CD4-positive, alpha-beta T cell treated with Interleukin-4 for 4 hours (primary cell): ENCODE measurements around the gene LRRFIP2.
"Not testable (repeated sequence)": the region's sequence is repeated elsewhere in the genome, so short reads cannot be mapped to it uniquely, and the experiment has no call there.

ENCODE experiments used
- DNase-seq: peaks from one replicate; pipeline ENCODE4 v3.0.0-alpha.2; 2020

The LRRFIP2 gene, protein sequence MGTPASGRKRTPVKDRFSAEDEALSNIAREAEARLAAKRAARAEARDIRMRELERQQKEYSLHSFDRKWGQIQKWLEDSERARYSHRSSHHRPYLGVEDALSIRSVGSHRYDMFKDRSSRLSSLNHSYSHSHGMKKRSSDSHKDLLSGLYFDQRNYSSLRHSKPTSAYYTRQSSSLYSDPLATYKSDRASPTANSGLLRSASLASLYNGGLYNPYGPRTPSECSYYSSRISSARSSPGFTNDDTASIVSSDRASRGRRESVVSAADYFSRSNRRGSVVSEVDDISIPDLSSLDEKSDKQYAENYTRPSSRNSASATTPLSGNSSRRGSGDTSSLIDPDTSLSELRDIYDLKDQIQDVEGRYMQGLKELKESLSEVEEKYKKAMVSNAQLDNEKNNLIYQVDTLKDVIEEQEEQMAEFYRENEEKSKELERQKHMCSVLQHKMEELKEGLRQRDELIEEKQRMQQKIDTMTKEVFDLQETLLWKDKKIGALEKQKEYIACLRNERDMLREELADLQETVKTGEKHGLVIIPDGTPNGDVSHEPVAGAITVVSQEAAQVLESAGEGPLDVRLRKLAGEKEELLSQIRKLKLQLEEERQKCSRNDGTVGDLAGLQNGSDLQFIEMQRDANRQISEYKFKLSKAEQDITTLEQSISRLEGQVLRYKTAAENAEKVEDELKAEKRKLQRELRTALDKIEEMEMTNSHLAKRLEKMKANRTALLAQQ

DNA sequence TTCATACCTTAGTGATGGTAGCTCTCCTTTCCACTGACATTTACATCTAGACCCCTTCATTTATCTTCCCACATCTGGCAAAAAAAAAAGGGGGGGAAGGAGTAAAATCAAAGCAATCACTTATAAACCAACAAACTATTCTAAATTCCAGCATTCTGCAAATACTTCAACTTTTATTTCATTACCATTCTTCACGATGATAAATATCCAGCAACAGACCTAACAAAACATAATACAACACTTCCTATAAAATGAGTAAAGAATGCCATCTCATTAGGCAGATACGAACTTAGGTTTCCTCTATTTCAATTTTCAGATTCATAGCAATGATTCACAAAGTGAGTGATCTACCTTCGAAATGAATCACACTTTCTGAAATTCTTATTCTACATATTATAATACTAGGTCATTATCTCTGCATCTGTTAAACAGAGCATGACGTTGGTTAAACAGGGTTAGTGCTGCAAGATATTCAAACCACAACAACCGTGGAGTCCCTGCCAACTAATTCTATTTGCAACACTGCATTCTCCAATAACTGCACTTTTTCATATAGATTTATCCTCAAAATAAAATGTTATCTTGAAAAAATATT lies at the start of gene LRRFIP2:
LRRFIP2 (minus strand) TSS at position 51 of the 595 bp plus-strand sequence. CDS start 25,599 bp downstream, outside the sequence.
- DNase-seq = peak; percentile 70

GRCh38 chr3:37223576-37223975 lies 49.2 kb upstream of the LRRFIP2 start:
- DNase-seq = no peak

DNA sequence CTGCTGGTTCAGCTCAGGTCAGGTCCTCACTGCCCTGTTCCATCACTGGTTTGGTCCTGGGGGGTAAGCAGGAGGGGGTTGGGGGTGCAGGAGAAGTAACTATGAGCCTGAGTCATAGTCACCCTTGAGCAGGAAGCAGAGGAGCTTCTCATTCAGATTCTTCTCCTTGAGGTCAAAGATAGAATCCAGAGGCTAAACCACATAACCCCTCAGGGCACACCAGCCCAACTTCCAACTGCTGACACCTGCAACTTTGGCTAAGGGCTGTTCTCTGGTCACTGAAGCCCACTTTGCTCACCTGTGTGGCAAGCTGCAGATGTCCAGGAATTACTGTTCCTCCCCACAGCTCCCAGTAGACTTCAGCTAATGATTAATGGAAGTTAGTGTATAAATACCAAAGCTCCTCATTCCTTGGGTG lies 48.8 kb upstream of the LRRFIP2 start:
- no peak for DNase-seq

- not testable (repeated sequence) for DNase-seq
Measured at GRCh38 chr3:37222542-37222941, 48.2 kb upstream of the LRRFIP2 start.

DNA sequence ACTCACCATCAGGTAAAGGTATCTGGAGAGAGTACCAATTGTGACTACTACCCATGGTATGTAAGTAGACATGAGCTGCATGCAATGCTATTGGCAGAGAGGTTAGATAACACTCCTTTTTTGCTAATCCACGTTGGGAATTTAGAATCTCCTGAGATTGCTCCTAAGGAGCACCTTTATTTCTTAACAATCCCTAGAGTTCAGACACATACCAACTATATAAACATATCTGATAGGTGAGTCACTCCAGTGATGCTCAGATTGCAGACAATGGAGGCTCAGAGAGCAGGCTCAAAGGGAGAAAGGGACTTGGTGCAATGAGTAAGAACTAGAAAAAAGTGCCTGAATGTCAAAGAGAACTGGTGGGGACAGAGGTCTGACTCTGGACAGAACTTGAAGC lies 47.0 kb upstream of the LRRFIP2 start:
- no peak for DNase-seq

DNA sequence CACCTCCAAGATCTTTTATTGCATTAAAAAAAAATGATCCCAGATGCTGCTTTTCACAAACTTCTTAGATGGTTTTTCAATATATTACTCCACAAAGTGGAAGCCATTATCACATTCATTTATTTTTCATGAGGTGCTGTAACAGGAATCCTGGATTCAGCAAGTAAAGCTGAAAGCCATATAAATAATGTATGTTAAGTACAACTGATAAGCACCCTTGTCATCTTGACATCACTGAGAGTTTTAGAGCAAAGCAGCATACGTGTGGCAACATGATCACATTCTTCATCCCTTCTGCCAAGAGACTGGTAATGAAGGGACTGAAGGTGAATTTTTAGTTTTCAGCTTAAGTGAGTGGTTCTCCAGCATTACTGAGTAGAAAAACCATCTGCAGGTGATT lies 44.9 kb upstream of the LRRFIP2 start:
- no peak for DNase-seq

GRCh38 chr3:37218206-37218605 lies 43.8 kb upstream of the LRRFIP2 start:
- DNase-seq = no peak

- peak; percentile 29 for DNase-seq
Measured at GRCh38 chr3:37217098-37217849, 42.9 kb upstream of the LRRFIP2 start.

- peak; percentile 53 for DNase-seq
Measured at GRCh38 chr3:37216597-37217097, 42.3 kb upstream of the LRRFIP2 start.

DNA sequence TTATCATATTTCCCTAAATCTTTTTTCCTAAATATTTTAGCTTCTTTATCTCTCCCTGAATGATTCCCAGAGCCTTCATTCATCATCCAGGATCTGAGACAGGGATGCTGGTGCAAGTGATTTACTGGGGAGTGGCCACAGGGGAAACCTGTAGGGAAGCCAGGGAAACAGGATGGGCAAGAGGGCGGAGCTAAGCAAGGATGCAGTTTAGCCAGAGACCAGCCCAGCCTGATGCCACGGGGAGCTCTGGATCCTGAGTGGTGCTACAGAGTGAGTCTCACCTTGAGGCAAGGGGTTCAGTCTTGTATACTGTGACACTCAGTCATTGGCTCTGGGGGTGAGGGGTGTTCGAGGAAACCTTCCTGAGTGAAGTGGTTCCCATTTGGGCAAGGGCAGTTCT lies 39.7 kb upstream of the LRRFIP2 start:
- DNase-seq = no peak

DNA sequence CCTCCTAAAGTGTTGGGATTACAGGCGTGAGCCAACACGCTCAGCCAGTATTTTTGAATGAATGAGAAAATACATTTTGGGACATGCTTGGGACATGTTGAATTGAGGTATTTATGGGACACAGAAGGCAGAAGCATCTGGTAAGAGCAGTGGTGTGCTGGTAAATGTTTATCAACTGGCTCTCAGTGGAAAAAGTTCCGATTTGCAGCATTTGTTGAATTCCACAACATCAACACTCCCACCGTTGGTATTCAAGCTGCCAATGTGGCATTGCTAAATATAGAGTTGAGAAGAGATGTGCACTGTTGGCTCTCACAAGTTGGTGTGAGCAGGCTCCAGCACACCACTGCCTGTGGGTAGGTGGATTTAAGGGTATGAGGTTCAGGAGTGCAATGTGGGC lies 35.8 kb upstream of the LRRFIP2 start:
- DNase-seq = no peak

- not testable (repeated sequence) for DNase-seq
Measured at GRCh38 chr3:37208576-37208975, 34.2 kb upstream of the LRRFIP2 start.

- DNase-seq = not testable (repeated sequence)
Measured at GRCh38 chr3:37208008-37208407, 33.6 kb upstream of the LRRFIP2 start.

DNA sequence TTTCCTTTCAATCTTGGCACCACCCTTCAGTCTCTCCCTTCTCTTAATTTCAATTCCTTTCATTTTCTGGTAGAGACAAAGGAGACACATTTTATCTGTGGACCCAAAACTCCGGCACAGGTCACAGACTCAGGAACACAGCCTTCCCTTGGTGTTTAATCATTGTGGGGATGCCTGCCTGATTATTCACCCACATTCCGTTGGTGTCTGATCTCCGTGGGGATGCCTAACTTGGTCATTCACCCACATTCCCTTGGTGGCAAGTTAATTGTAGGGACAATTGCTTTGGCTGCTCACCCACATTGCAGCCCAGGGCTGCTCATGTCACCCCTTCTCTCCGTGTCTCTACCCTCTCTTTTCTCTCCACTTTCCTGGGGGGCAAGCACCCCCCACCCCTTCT lies 31.7 kb upstream of the LRRFIP2 start:
- DNase-seq = not testable (repeated sequence)

GRCh38 chr3:37204314-37204713 lies 29.9 kb upstream of the LRRFIP2 start:
- no peak for DNase-seq

DNA sequence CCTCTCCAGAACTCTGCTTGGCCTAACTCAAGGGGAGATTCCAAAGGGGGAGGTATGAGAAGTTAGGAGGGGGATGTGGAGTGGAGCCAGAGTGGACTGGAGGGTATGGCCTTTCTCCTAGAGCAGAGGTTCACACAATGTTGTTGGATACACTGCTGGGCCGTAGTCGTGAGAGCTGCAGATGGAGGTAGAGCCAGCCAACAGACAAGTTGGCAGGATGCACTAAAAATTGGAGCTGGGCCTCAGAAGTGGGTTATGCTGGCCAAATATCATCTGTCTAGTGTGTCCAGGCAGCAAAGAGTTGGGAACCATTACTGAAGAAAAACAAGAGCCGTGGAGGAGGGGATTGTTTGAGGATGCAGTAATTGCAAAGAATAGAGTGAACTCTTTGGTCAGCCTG lies 27.7 kb upstream of the LRRFIP2 start:
- DNase-seq = no peak

- no peak for DNase-seq
Measured at GRCh38 chr3:37200141-37200540, 25.8 kb upstream of the LRRFIP2 start.

DNA sequence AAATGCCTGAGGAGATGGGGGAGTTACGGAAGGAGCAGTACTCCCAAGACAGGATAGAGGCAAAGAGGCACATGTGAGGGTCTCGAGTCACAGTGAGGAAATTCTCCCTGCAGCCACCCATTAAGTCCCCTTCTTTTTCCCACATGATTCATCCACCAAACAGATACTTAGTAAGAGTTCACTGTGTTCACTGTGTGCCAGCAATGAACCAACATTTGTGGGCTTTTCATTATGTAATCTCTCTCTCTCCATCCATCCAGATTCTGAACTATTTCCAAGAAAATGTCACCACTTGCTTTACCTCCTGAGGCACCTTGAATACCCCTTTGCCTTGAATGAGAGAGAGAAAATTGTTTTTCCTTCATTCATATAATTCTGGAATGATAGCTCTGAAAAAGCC lies 24.6 kb upstream of the LRRFIP2 start:
- DNase-seq = no peak

- no peak for DNase-seq
Measured at GRCh38 chr3:37198547-37198946, 24.2 kb upstream of the LRRFIP2 start.

DNA sequence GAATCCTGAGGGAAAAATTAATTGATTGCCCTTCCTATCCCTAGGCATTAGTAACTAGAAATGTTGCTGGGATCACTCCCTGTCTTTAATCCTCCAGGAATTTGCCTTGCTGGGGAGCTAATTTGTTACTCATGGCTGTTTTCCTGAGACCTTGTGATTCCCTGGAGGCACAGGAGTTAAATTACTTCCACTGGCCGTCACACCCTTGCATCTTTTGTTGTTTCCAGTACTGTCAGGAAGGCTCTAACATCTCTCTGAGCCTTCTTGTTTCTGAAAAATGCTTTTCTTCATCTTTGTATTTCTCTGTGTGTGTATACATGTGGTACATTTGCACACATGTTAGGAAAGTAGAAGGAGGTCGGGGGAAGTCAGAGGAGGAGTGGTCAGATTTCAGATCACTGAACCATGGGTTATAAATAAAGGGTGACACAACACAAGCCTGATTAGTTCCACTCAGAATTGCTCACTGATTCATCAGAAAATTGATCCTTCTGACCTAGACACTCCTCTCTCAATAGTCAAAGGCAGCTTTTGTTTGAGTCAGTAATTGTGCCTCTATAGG lies 23.5 kb upstream of the LRRFIP2 start:
- DNase-seq = no peak

- DNase-seq = no peak
Measured at GRCh38 chr3:37194533-37194932, 20.2 kb upstream of the LRRFIP2 start.

- DNase-seq = no peak
Measured at GRCh38 chr3:37190667-37191066, 16.3 kb upstream of the LRRFIP2 start.

DNA sequence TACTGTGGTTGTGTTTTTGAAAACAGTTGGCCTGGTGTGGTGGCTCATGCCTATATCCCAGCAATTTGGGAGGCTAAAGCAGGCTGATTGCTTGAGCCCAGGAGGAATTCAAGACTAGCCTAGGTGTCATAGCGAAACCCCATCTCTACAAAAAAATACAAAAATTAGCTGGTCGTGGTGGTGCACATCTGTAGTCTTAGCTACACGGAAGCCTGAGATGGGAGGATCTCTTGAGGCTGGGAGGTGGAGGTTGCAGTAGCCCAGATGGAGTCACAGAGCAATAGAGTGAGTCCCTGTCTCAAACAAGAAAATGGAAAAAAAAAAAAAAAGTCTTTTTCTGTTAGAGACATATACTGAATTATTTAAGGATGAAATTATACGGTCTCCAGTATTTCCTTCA lies 14.7 kb upstream of the LRRFIP2 start:
- no peak for DNase-seq
